Stimulated activated CD4-positive, alpha-beta T cell treated with anti-CD3 and anti-CD28 coated beads, Interleukin-4, amount 100 ng/mL, for 4 hours (primary cell): ENCODE data around the gene GPX4.
"Not testable (repeated sequence)": the region's sequence is repeated elsewhere in the genome, so short reads cannot be mapped to it uniquely, and the experiment has no call there.

Experiments
- DNase-seq, 2 experiments: peaks; one replicate each; pipeline ENCODE4 v3.0.0-alpha.2; 2020

GPX4 gene

GRCh38 chr19:1103132-1103707 lies 574 bp upstream of the GPX4 start:
- no peak for DNase-seq

GRCh38 chr19:1104311-1105007 lies 665 bp downstream of the GPX4 start:
- DNase-seq: peak; percentile 65 to 74

GRCh38 chr19:1105008-1105872 lies 1.4 kb downstream of the GPX4 start:
- no peak for DNase-seq

- DNase-seq: no peak
Measured at GRCh38 chr19:1105873-1106840, 2.4 kb downstream of the GPX4 start.

- no peak for DNase-seq
Measured at GRCh38 chr19:1106841-1107660, 3.3 kb downstream of the GPX4 start.

GRCh38 chr19:1107661-1108261 lies 4.0 kb downstream of the GPX4 start:
- no peak for DNase-seq

GRCh38 chr19:1108291-1109031 lies 4.7 kb downstream of the GPX4 start:
- no peak for DNase-seq

- DNase-seq: no peak
Measured at GRCh38 chr19:1109032-1109551, 5.3 kb downstream of the GPX4 start.

GRCh38 chr19:1109697-1110671 lies 6.2 kb downstream of the GPX4 start:
- DNase-seq: no peak

GRCh38 chr19:1110809-1111640 lies 7.2 kb downstream of the GPX4 start:
- DNase-seq: no peak

- DNase-seq: no peak
Measured at GRCh38 chr19:1111641-1112267, 8.0 kb downstream of the GPX4 start.

GRCh38 chr19:1112268-1113029 lies 8.7 kb downstream of the GPX4 start:
- DNase-seq: no peak

- peak; percentile 76 to 84 for DNase-seq
Measured at GRCh38 chr19:1113030-1113985, 9.5 kb downstream of the GPX4 start.

GRCh38 chr19:1113986-1114483 lies 10.2 kb downstream of the GPX4 start:
- no peak for DNase-seq

GRCh38 chr19:1114728-1115127 lies 10.9 kb downstream of the GPX4 start:
- not testable (repeated sequence) for DNase-seq
